Activated naive CD8-positive, alpha-beta T cell (primary cell): ENCODE measurements around the gene IL17B.

Source experiments
- H3K27ac Mint-ChIP-seq: one replicate; pipeline ENCODE4 v1.8.0; 2021; ENCODE audit warnings: mixed read lengths
- H3K27me3 Mint-ChIP-seq: one replicate; pipeline ENCODE4 v1.8.0; 2021; ENCODE audit warnings: mixed read lengths
- H3K36me3 Mint-ChIP-seq: one replicate; pipeline ENCODE4 v1.8.0; 2021; ENCODE audit warnings: mixed read lengths
- H3K4me1 Mint-ChIP-seq: one replicate; pipeline ENCODE4 v1.8.0; 2021; ENCODE audit warnings: low read depth, mixed read lengths
- H3K4me3 Mint-ChIP-seq: one replicate; pipeline ENCODE4 v1.8.0; 2021; ENCODE audit warnings: mild to moderate bottlenecking, mixed read lengths
- H3K9me3 Mint-ChIP-seq: one replicate; pipeline ENCODE4 v1.8.0; 2021; ENCODE audit warnings: low read depth, mixed read lengths

Gene IL17B

GRCh38 chr5:149379818-149380374, 804 bp upstream of the IL17B start:
- H3K27me3 Mint-ChIP-seq, result peaks cover 2% of the 10 kb centered on the region
- H3K27ac Mint-ChIP-seq, result no peak overlapping the region
- peaks cover 3% of the 10 kb centered on the region for H3K36me3 Mint-ChIP-seq
- H3K4me3 Mint-ChIP-seq, result no peak overlapping the region
- H3K4me1 Mint-ChIP-seq, result no peaks in the 10 kb centered on the region
- no peaks in the 10 kb centered on the region for H3K9me3 Mint-ChIP-seq

GRCh38 chr5:149378241-149378820, 761 bp downstream of the IL17B start:
- H3K9me3 Mint-ChIP-seq, result no peaks in the 10 kb centered on the region
- no peaks in the 10 kb centered on the region for H3K4me1 Mint-ChIP-seq
- H3K27ac Mint-ChIP-seq, result no peak overlapping the region
- H3K36me3 Mint-ChIP-seq, result peaks cover 3% of the 10 kb centered on the region
- peaks cover 2% of the 10 kb centered on the region for H3K27me3 Mint-ChIP-seq
- no peak overlapping the region for H3K4me3 Mint-ChIP-seq

- H3K27ac Mint-ChIP-seq, result no peak overlapping the region
These were observed 2.2 kb downstream of the IL17B start for GRCh38 chr5:149376711-149377447.

GRCh38 chr5:149376104-149376503, 3.0 kb downstream of the IL17B start:
- Mint-ChIP-seq H3K36me3 (peaks cover 3% of the 10 kb centered on the region), H3K4me1 (peaks cover 3% of the 10 kb centered on the region), H3K4me3 (no peak overlapping the region), H3K27me3 (peaks cover 2% of the 10 kb centered on the region), H3K9me3 (no peaks in the 10 kb centered on the region), H3K27ac (no peak overlapping the region)

More at GRCh38 chr5:149376711-149377447, 2.2 kb downstream of the IL17B start:
- Mint-ChIP-seq H3K9me3 (no peaks in the 10 kb centered on the region), H3K4me1 (no peaks in the 10 kb centered on the region), H3K4me3 (no peak overlapping the region), H3K36me3 (peaks cover 3% of the 10 kb centered on the region), H3K27me3 (peaks cover 2% of the 10 kb centered on the region)

GRCh38 chr5:149375434-149375833, 3.7 kb downstream of the IL17B start:
- Mint-ChIP-seq H3K4me1 (peaks cover 3% of the 10 kb centered on the region), H3K27ac (no peak overlapping the region), H3K4me3 (no peak overlapping the region), H3K36me3 (peaks cover 3% of the 10 kb centered on the region), H3K9me3 (no peaks in the 10 kb centered on the region), H3K27me3 (peaks cover under 1% of the 10 kb centered on the region)

GRCh38 chr5:149374801-149375200, 4.3 kb downstream of the IL17B start:
- H3K36me3 Mint-ChIP-seq, result peaks cover 3% of the 10 kb centered on the region
- no peaks in the 10 kb centered on the region for H3K27me3 Mint-ChIP-seq
- H3K9me3 Mint-ChIP-seq, result no peaks in the 10 kb centered on the region
- peaks cover 3% of the 10 kb centered on the region for H3K4me1 Mint-ChIP-seq
- no peak overlapping the region for H3K27ac Mint-ChIP-seq
- no peak overlapping the region for H3K4me3 Mint-ChIP-seq

GRCh38 chr5:149374303-149374702, 4.8 kb downstream of the IL17B start:
- peaks cover 4% of the 10 kb centered on the region for H3K4me1 Mint-ChIP-seq
- no peaks in the 10 kb centered on the region for H3K27me3 Mint-ChIP-seq
- H3K4me3 Mint-ChIP-seq, result no peak overlapping the region
- H3K9me3 Mint-ChIP-seq, result no peaks in the 10 kb centered on the region
- H3K36me3 Mint-ChIP-seq, result peaks cover 3% of the 10 kb centered on the region
- no peak overlapping the region for H3K27ac Mint-ChIP-seq

- Mint-ChIP-seq H3K27ac (no peak overlapping the region), H3K36me3 (peaks cover 3% of the 10 kb centered on the region), H3K4me3 (no peak overlapping the region), H3K27me3 (no peaks in the 10 kb centered on the region), H3K9me3 (no peaks in the 10 kb centered on the region), H3K4me1 (peaks cover 9% of the 10 kb centered on the region)
These were observed 6.2 kb downstream of the IL17B start for GRCh38 chr5:149372932-149373331.

- Mint-ChIP-seq H3K9me3 (no peaks in the 10 kb centered on the region), H3K4me3 (no peak overlapping the region), H3K27ac (no peak overlapping the region), H3K27me3 (no peaks in the 10 kb centered on the region), H3K36me3 (peaks cover 3% of the 10 kb centered on the region), H3K4me1 (peaks cover 16% of the 10 kb centered on the region)
These were observed 6.9 kb downstream of the IL17B start for GRCh38 chr5:149372076-149372795.

- H3K9me3 Mint-ChIP-seq, result no peaks in the 10 kb centered on the region
- H3K36me3 Mint-ChIP-seq, result peaks cover 3% of the 10 kb centered on the region
- no peak overlapping the region for H3K4me3 Mint-ChIP-seq
- no peaks in the 10 kb centered on the region for H3K27me3 Mint-ChIP-seq
- H3K4me1 Mint-ChIP-seq, result peaks cover 19% of the 10 kb centered on the region
- H3K27ac Mint-ChIP-seq, result no peak overlapping the region
These were observed 7.7 kb downstream of the IL17B start for GRCh38 chr5:149371296-149371962.

- H3K9me3 Mint-ChIP-seq, result no peaks in the 10 kb centered on the region
- H3K36me3 Mint-ChIP-seq, result peaks cover under 1% of the 10 kb centered on the region
- no peaks in the 10 kb centered on the region for H3K27me3 Mint-ChIP-seq
- peaks cover 19% of the 10 kb centered on the region for H3K4me1 Mint-ChIP-seq
- H3K27ac Mint-ChIP-seq, result no peak overlapping the region
- H3K4me3 Mint-ChIP-seq, result no peak overlapping the region
These were observed 8.2 kb downstream of the IL17B start for GRCh38 chr5:149370878-149371277.

GRCh38 chr5:149367972-149368645, 11.0 kb downstream of the IL17B start:
- H3K27me3 Mint-ChIP-seq, result no peaks in the 10 kb centered on the region
- no peak overlapping the region for H3K4me3 Mint-ChIP-seq
- no peaks in the 10 kb centered on the region for H3K36me3 Mint-ChIP-seq
- H3K9me3 Mint-ChIP-seq, result no peaks in the 10 kb centered on the region
- peaks cover 19% of the 10 kb centered on the region for H3K4me1 Mint-ChIP-seq
- no peak overlapping the region for H3K27ac Mint-ChIP-seq

- Mint-ChIP-seq H3K27me3 (no peaks in the 10 kb centered on the region), H3K27ac (no peak overlapping the region), H3K9me3 (no peaks in the 10 kb centered on the region), H3K4me1 (peaks cover 19% of the 10 kb centered on the region), H3K36me3 (no peaks in the 10 kb centered on the region), H3K4me3 (no peak overlapping the region)
These were observed 11.7 kb downstream of the IL17B start for GRCh38 chr5:149367249-149367971.
